Upper lobe of left lung (tissue), 4 donors: ENCODE measurements around the gene SMAP1.

Source experiments
- POLR2A ChIP-seq, 4 donors: fragments of 450-650 bp; IDR thresholded peaks; one replicate each; pipeline ENCODE4 v1.5.1; 2016 to 2017; ENCODE audit warnings: antibody characterized with exemption in 4 of 4, mild to moderate bottlenecking in 2 of 4
- POLR2AphosphoS5 ChIP-seq, 2 donors: sonication (generic); formaldehyde crosslinking; IDR thresholded peaks; one replicate each; pipeline ENCODE4 v1.5.1; 2017; ENCODE audit warnings: antibody characterized with exemption in 2 of 2
- TF ChIP-seq, protein P1 (sequence below), 6 experiments: fragments of 450-650 bp in 4 of 6; fragments of 200-600 bp in 2 of 6; sonication (generic) in 2 of 6; IDR thresholded peaks; one replicate each; pipeline ENCODE4 v1.5.1; 2016 to 2019; ENCODE audit warnings: antibody characterized with exemption in 6 of 6

DNA sequence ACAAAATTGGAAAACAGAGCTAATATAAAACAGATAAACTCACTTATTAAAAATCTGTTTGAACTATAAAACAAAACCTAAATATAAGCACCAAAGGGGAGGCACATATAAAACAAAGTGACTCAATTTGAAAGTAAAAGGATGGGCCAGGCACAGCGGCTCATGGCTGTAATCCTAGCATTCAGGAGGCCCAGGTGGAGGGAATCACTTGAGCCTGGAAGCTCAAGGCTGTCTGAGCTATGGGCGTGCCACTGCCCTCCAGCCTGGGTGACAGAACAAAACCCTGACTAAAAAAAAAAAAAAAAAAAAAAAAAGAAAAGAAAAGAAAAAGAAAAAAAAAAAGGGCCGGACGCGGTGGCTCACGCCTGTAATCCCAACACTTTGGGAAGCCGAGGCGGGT lies 31.1 kb upstream of the SMAP1 start:
- TF ChIP-seq, protein P1, sequence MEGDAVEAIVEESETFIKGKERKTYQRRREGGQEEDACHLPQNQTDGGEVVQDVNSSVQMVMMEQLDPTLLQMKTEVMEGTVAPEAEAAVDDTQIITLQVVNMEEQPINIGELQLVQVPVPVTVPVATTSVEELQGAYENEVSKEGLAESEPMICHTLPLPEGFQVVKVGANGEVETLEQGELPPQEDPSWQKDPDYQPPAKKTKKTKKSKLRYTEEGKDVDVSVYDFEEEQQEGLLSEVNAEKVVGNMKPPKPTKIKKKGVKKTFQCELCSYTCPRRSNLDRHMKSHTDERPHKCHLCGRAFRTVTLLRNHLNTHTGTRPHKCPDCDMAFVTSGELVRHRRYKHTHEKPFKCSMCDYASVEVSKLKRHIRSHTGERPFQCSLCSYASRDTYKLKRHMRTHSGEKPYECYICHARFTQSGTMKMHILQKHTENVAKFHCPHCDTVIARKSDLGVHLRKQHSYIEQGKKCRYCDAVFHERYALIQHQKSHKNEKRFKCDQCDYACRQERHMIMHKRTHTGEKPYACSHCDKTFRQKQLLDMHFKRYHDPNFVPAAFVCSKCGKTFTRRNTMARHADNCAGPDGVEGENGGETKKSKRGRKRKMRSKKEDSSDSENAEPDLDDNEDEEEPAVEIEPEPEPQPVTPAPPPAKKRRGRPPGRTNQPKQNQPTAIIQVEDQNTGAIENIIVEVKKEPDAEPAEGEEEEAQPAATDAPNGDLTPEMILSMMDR (IDR thresholded peaks at IDR 0.05) = no peak
- no peak for TF ChIP-seq POLR2A (IDR thresholded peaks at IDR 0.05)
- TF ChIP-seq POLR2AphosphoS5 (IDR thresholded peaks at IDR 0.05) = no peak
